EL (cell line): ENCODE results near the gene SLC25A42.
A peak's percentile ranks its signal among the peaks of the same experiment; 100 is the strongest.
"Not testable (repeated sequence)": the region's sequence is repeated elsewhere in the genome, so short reads cannot be mapped to it uniquely, and the experiment has no call there.

Source experiments
- DNase-seq: peaks from one replicate; pipeline ENCODE4 v3.0.0-alpha.2; 2016

SLC25A42 gene

GRCh38 chr19:19063183-19064097 is at the start of gene SLC25A42:
Gene SLC25A42, plus strand, starts transcription at chr19:19063994. Its CDS starts 32,131 bp downstream, at chr19:19096125.
- DNase-seq: peak; percentile 100

GRCh38 chr19:19021115-19021514 is 42.7 kb upstream of the SLC25A42 start:
- peak; percentile 71 for DNase-seq

GRCh38 chr19:19022380-19022961 is 41.3 kb upstream of the SLC25A42 start:
- DNase-seq: no peak

- not testable (repeated sequence) for DNase-seq
Measured at GRCh38 chr19:19023376-19023775, 40.4 kb upstream of the SLC25A42 start.

- DNase-seq: no peak
Measured at GRCh38 chr19:19025861-19026260, 37.9 kb upstream of the SLC25A42 start.

GRCh38 chr19:19026299-19026971 is 37.4 kb upstream of the SLC25A42 start:
- no peak for DNase-seq

- DNase-seq: no peak
Measured at GRCh38 chr19:19027228-19027627, 36.6 kb upstream of the SLC25A42 start.

GRCh38 chr19:19028526-19028925 is 35.3 kb upstream of the SLC25A42 start:
- no peak for DNase-seq

GRCh38 chr19:19031891-19032290 is 31.9 kb upstream of the SLC25A42 start:
- DNase-seq: no peak

- peak; percentile 97 for DNase-seq
Measured at GRCh38 chr19:19032420-19033175, 31.2 kb upstream of the SLC25A42 start.

GRCh38 chr19:19033176-19033425 is 30.7 kb upstream of the SLC25A42 start:
- DNase-seq: no peak

- peak; percentile 88 for DNase-seq
Measured at GRCh38 chr19:19033426-19034203, 30.2 kb upstream of the SLC25A42 start, which contains the start of the genes ARMC6 and SUGP2. Gene ARMC6, plus strand, starts transcription at chr19:19033603. Its CDS starts 607 bp downstream, at chr19:19034210. Gene SUGP2, minus strand, starts transcription at chr19:19033517. Its CDS starts 2,446 bp downstream, at chr19:19031071.

GRCh38 chr19:19034204-19034624 is 29.6 kb upstream of the SLC25A42 start:
- peak; percentile 76 for DNase-seq

- DNase-seq: no peak
Measured at GRCh38 chr19:19039901-19040300, 23.9 kb upstream of the SLC25A42 start.

- peak; percentile 80 for DNase-seq
Measured at GRCh38 chr19:19040417-19040816, 23.4 kb upstream of the SLC25A42 start.

- no peak for DNase-seq
Measured at GRCh38 chr19:19042732-19043280, 21.0 kb upstream of the SLC25A42 start.

- DNase-seq: no peak
Measured at GRCh38 chr19:19043481-19043880, 20.3 kb upstream of the SLC25A42 start.

- DNase-seq: no peak
Measured at GRCh38 chr19:19043881-19044280, 19.9 kb upstream of the SLC25A42 start.

- no peak for DNase-seq
Measured at GRCh38 chr19:19049406-19049805, 14.4 kb upstream of the SLC25A42 start.

- no peak for DNase-seq
Measured at GRCh38 chr19:19050104-19050503, 13.7 kb upstream of the SLC25A42 start.

GRCh38 chr19:19050731-19051130 is 13.1 kb upstream of the SLC25A42 start:
- no peak for DNase-seq
